Suppressor macrophage treated with lipopolysaccharide for 4 hours (primary cell): ENCODE measurements around the gene PDLIM1.

Experiments used
- DNase-seq: peaks from one replicate; pipeline ENCODE4 v3.0.0-alpha.2; 2020

The PDLIM1 gene

DNA sequence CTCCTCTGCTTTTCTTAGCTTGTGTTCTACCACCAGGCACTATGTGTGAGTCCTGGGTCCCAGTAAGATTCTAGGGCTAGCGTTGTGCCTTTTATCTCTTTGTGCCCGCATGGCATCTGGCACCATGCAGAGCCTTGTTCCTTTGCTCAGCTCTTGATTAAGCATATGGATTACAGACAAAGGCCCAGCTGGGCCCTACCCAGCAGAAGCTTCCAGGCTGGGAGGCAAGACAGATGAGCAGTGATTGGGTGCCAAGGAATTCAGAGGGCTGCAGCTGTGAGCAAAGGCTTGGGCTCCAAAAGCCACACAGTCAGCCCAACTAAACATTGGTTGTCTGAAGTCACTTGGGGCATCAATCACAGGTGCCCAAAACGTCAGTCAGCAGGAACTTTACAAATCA, 94.8 kb downstream of the PDLIM1 start:
- no peak for DNase-seq

DNA sequence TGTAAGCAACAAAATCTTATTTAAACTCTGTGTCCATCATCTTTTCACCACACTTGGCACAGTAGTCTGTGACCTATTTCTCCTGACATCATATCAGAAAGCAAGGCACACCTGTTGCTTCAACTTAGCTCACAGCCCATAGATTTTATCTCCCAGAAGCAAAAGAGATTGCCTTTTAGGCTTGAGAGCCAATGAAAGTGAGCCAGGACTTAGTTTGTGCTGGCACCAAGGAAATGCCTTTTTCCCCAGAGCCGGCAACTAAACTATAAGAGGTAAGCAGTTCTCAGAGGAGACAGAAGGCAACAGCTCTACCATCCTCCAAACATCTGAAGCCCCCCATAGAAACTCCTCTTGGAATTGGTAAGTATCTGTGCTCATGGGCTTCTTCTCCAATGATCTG, 96.9 kb downstream of the PDLIM1 start, which contains the start of gene ACSM6:
Gene ACSM6 (plus strand): TSS at position 295 of the 400 bp plus-strand sequence. CDS start 248 bp downstream, outside the sequence.
- no peak for DNase-seq

DNA sequence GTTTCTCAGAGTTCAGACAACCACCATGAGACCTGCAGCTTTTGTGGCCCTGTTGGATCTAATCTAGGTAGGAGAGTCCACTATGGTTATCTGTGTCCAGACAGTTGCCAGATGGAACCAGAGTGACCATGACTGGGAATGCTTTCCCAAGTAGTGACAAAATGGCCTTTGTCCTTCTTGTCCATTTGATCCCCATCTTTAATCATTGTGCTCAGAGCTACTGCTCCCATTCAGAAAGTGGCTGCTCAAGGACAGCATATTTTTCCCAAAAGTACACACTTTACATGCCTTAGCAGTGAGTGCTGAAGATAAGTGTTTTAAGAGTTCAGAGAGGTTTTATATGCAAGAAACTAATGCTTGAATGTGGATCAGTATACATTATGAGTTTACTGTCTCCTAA, 102.2 kb downstream of the PDLIM1 start:
- no peak for DNase-seq

DNA sequence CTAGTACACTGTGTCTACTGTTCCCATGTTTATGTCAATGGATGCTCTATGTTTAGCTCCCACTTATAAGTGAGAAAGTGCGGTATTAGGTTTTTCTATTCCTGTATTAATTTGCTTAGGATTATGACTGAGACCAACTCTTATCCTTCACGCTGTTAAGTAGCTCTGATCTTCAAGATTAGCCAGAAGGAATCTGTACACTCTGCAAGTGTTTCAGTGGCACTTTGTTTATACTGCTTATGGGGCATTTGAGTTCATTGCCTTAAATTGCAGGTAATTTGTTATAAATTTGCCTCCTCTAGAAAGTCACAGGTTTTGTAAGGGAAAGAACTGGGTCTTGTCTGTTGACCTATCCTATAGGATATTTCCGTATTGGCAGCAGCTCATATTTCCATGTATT, 103.2 kb downstream of the PDLIM1 start:
- no peak for DNase-seq
